HEK293T (cell line): ENCODE results near the gene KLHL22.

ENCODE experiments used
- ELF4 ChIP-seq: fragments of 450-650 bp; IDR thresholded peaks from 2 replicates; pipeline ENCODE4 v1.6.1; 2017; ENCODE audit warnings: antibody characterized with exemption
- PKNOX1 ChIP-seq: fragments of 450-650 bp; IDR thresholded peaks from 2 replicates; pipeline ENCODE4 v1.6.1; 2016

GRCh38 chr22:20439556-20439927, 56.1 kb downstream of the KLHL22 start:
- no peak for TF ChIP-seq PKNOX1
- no peak for TF ChIP-seq ELF4
